Spleen (tissue), 3 donors: ENCODE results near the gene TRPV4.

ENCODE experiments used
- POLR2A ChIP-seq, 3 donors: fragments of 450-650 bp; IDR thresholded peaks; one replicate each; pipeline ENCODE4 v1.5.1; 2017; ENCODE audit warnings: antibody characterized with exemption in 3 of 3, mild to moderate bottlenecking in 1 of 3
- POLR2AphosphoS5 ChIP-seq, 3 donors: sonication (generic); formaldehyde crosslinking; IDR thresholded peaks; one replicate each; pipeline ENCODE4 v1.5.1; 2017; ENCODE audit warnings: antibody characterized with exemption in 3 of 3

- TF ChIP-seq POLR2AphosphoS5 (IDR thresholded peaks at IDR 0.05): no peak
- TF ChIP-seq POLR2A (IDR thresholded peaks at IDR 0.05): no peak
Measured at GRCh38 chr12:109741286-109741969, 91.8 kb downstream of the TRPV4 start.
